Body of pancreas (tissue), 4 donors: ENCODE results near the gene CUL4A.

Experiments
- CTCF ChIP-seq, 7 experiments: fragments of 450-650 bp in 4 of 7; fragments of 200-600 bp in 3 of 7; sonication (generic) in 3 of 7; IDR thresholded peaks; one replicate each; pipeline ENCODE4 v1.5.1; 2016 to 2019; ENCODE audit warnings: antibody characterized with exemption in 7 of 7
- POLR2A ChIP-seq, 3 donors: fragments of 450-650 bp; IDR thresholded peaks; one replicate each; pipeline ENCODE4 v1.6.1; 2016; ENCODE audit warnings: antibody characterized with exemption in 3 of 3, mild to moderate bottlenecking in 2 of 3

- TF ChIP-seq CTCF (IDR thresholded peaks at IDR 0.05) (no peak), POLR2A (IDR thresholded peaks at IDR 0.05) (no peak)
Observed at GRCh38 chr13:113201815-113202214, 7.6 kb upstream of the CUL4A start.
